ENCODE data around the gene PSMD14.

The PSMD14 gene

DNA sequence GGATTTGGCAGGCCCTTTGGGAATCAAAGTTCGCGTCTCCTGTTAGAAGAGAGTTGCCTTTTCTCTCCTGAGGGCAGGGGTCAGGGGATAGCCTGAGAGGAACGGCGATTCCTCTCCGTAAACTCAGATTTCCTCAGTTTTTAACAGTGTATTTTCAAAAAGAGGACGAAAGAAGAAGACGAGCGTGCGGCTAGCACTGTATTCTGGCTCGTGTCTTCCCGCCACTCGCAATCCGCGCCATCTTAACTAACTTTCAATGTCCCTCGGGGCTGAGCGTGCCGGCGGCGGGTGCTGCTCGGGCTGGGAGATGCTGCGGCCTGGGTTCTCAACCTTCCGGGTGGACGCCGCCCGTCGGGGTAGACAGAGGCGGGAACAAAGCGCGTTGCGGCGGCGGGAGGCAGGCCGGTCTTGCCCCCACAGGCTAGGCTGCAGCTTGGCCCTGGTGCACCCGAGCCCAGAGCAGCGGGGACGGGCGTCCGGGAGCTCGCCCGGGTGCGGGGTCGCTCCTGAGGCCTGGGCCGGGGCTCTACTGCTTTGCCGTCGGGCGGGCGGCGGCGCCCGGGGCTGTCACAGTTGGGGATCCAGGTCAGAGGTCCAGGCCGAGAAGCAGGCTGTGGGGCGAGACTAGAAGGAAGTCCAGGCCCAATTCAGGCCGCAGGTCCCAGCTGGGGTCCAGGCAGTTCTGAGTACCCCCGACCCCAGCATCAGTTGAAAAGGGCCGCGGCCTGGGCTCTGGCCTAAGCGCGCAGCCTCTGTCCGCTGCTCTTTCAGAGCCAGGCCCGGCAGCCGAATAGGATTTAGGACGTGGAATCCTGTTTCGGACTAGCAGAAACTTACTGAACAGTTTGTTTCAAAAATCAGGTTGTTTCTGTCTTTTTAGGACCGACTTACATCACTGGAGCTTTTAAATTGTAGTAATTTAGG lies 119.7 kb downstream of the PSMD14 start:
- Histone ChIP-seq H4K8ac (ENCODE audit: low read depth, low read length) (no peak overlapping the region), H3K27me3 (ENCODE audit: insufficient read depth, low read length, poor library complexity) (peaks cover 41% of the 10 kb centered on the region), H3K4me3 (ENCODE audit: low read length) (no peak overlapping the region), H3K4me1 (ENCODE audit: control insufficient read depth, low read depth, low read length) (no peaks in the 10 kb centered on the region), H3K36me3 (ENCODE audit: control insufficient read depth, insufficient read depth, low read length) (no peaks in the 10 kb centered on the region), H2BK120ac (ENCODE audit: low read depth, low read length) (no peak overlapping the region), H2BK15ac (replicated peaks; ENCODE audit: low read depth) (no peak overlapping the region), H3K56ac (ENCODE audit: low read length) (peak overlapping the region; percentile 79), H3K27ac (ENCODE audit: low read depth, low read length) (no peak overlapping the region), H3K4me2 (ENCODE audit: low read length) (peak overlapping the region; percentile 0), H3K79me2 (ENCODE audit: control insufficient read depth, insufficient read depth, low read length) (no peaks in the 10 kb centered on the region), H4K5ac (ENCODE audit: low read length) (no peak overlapping the region), H3K18ac (ENCODE audit: low read length) (no peak overlapping the region), H3K79me1 (ENCODE audit: low read length) (no peaks in the 10 kb centered on the region), H3K4ac (ENCODE audit: low read depth, low read length) (no peak overlapping the region), H2BK5ac (ENCODE audit: low read length) (no peak overlapping the region), H3K23ac (ENCODE audit: low read length) (no peak overlapping the region), H3K9ac (ENCODE audit: low read length) (peak overlapping the region; percentile 1), H2AK5ac (ENCODE audit: low read length) (no peak overlapping the region)
- DNase-seq, result peak; percentile 25
- WGBS (ENCODE audit: extremely low coverage, insufficient coverage, low lambda C conversion rate), result no CpG with 5 or more reads among the region's 64 CpGs

DNA sequence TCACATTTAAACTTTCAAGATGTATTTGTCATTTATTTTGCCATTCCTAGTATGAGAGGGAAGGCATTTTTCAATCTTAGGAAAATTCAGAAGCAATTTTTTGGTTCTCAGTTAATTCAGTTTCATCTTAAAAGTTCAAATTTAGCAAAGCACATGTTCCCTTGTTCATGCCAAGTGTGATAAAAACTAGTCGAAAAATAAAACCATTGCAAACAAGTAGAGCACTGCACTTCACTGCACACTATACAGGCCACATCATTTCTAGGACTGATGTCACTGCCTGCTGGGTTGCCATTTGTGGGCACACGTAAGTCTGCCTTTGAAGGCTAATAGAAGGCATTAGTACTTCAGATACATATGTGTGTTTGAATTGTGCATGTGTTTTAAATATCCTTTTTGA lies 122.2 kb downstream of the PSMD14 start:
- no peaks in the 10 kb centered on the region for H3K36me3 ChIP-seq (ENCODE audit: control insufficient read depth, insufficient read depth, low read length)
- H3K27me3 ChIP-seq (ENCODE audit: insufficient read depth, low read length, poor library complexity), result peaks cover 30% of the 10 kb centered on the region
- H3K27ac ChIP-seq (ENCODE audit: low read depth, low read length), result no peak overlapping the region
- H2BK120ac ChIP-seq (ENCODE audit: low read depth, low read length), result no peak overlapping the region
- no peaks in the 10 kb centered on the region for H3K79me2 ChIP-seq (ENCODE audit: control insufficient read depth, insufficient read depth, low read length)
- no peak overlapping the region for H3K9ac ChIP-seq (ENCODE audit: low read length)
- H3K79me1 ChIP-seq (ENCODE audit: low read length), result no peaks in the 10 kb centered on the region
- no peak overlapping the region for H2BK5ac ChIP-seq (ENCODE audit: low read length)
- no peak overlapping the region for H3K4me2 ChIP-seq (ENCODE audit: low read length)
- no peak for DNase-seq
- WGBS (ENCODE audit: extremely low coverage, insufficient coverage, low lambda C conversion rate), result no CpG with 5 or more reads among the region's 2 CpGs
- no peak overlapping the region for H2AK5ac ChIP-seq (ENCODE audit: low read length)
- no peaks in the 10 kb centered on the region for H3K4me1 ChIP-seq (ENCODE audit: control insufficient read depth, low read depth, low read length)
- H3K18ac ChIP-seq (ENCODE audit: low read length), result no peak overlapping the region
- no peak overlapping the region for H4K8ac ChIP-seq (ENCODE audit: low read depth, low read length)
- H3K23ac ChIP-seq (ENCODE audit: low read length), result no peak overlapping the region
- no peak overlapping the region for H4K5ac ChIP-seq (ENCODE audit: low read length)
- no peak overlapping the region for H3K4me3 ChIP-seq (ENCODE audit: low read length)
- H3K56ac ChIP-seq (ENCODE audit: low read length), result no peak overlapping the region
- H3K4ac ChIP-seq (ENCODE audit: low read depth, low read length), result no peak overlapping the region
- H2BK15ac ChIP-seq (replicated peaks; ENCODE audit: low read depth), result no peak overlapping the region

DNA sequence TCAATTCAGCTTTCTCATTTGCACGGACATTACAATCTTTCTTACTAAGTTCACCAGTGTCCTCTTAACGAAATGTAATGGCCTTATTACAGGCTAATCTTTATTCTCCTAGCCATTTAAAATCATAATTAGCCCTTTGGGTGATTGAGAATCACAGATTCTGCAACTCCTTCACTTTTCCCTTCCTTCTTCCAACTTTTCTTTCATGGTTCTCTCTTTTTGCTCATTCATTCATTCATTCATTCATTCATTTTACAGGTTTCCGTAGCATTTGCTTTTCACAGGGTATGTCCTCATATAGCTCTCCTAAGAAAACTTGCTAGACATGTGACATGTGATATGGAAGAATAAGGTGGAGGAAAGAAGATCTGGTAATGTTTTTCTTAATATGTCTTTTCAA lies 123.9 kb downstream of the PSMD14 start:
- no peak for DNase-seq

DNA sequence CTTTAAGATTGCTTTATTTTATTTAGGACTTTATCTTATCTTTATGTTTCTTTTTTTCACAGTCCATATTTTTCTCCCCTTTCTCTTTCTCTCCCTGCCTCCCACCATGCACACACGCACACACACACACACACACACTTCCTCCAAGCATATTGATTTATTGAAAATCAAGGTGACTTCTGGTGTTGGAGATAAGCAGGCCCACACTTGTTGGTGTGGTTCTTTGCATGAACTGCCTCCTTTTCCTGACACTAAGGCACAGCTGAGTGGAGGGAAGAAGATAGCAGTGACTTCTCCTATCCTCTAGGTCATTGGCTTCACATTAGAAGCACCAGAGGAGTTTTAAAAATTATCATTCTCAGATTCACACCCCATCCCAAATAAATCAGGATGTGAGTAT lies 125.9 kb downstream of the PSMD14 start:
- Histone ChIP-seq H3K4me2 (ENCODE audit: low read length) (no peak overlapping the region), H4K8ac (ENCODE audit: low read depth, low read length) (no peak overlapping the region), H2AK5ac (ENCODE audit: low read length) (no peak overlapping the region), H3K4me1 (ENCODE audit: control insufficient read depth, low read depth, low read length) (no peaks in the 10 kb centered on the region), H3K4ac (ENCODE audit: low read depth, low read length) (no peak overlapping the region), H2BK120ac (ENCODE audit: low read depth, low read length) (no peak overlapping the region), H3K27ac (ENCODE audit: low read depth, low read length) (no peak overlapping the region), H3K56ac (ENCODE audit: low read length) (no peak overlapping the region), H3K27me3 (ENCODE audit: insufficient read depth, low read length, poor library complexity) (peaks cover 4% of the 10 kb centered on the region), H2BK5ac (ENCODE audit: low read length) (no peak overlapping the region), H2BK15ac (replicated peaks; ENCODE audit: low read depth) (no peak overlapping the region), H3K23ac (ENCODE audit: low read length) (no peak overlapping the region), H3K79me1 (ENCODE audit: low read length) (no peaks in the 10 kb centered on the region), H3K9ac (ENCODE audit: low read length) (no peak overlapping the region), H3K36me3 (ENCODE audit: control insufficient read depth, insufficient read depth, low read length) (no peaks in the 10 kb centered on the region), H4K5ac (ENCODE audit: low read length) (no peak overlapping the region), H3K4me3 (ENCODE audit: low read length) (no peak overlapping the region), H3K18ac (ENCODE audit: low read length) (no peak overlapping the region), H3K79me2 (ENCODE audit: control insufficient read depth, insufficient read depth, low read length) (no peaks in the 10 kb centered on the region)
- no CpG with 5 or more reads among the region's 1 CpG for WGBS (ENCODE audit: extremely low coverage, insufficient coverage, low lambda C conversion rate)
- no peak for DNase-seq

More for the DNA sequence above, 123.9 kb downstream of the PSMD14 start:
- Histone ChIP-seq H4K5ac (ENCODE audit: low read length) (no peak overlapping the region), H3K4ac (ENCODE audit: low read depth, low read length) (no peak overlapping the region), H3K27ac (ENCODE audit: low read depth, low read length) (no peak overlapping the region), H3K79me1 (ENCODE audit: low read length) (no peaks in the 10 kb centered on the region), H3K56ac (ENCODE audit: low read length) (no peak overlapping the region), H3K4me3 (ENCODE audit: low read length) (no peak overlapping the region), H3K27me3 (ENCODE audit: insufficient read depth, low read length, poor library complexity) (peaks cover 20% of the 10 kb centered on the region), H3K18ac (ENCODE audit: low read length) (no peak overlapping the region), H3K4me2 (ENCODE audit: low read length) (no peak overlapping the region), H2AK5ac (ENCODE audit: low read length) (no peak overlapping the region), H3K9ac (ENCODE audit: low read length) (no peak overlapping the region), H2BK15ac (replicated peaks; ENCODE audit: low read depth) (no peak overlapping the region), H3K23ac (ENCODE audit: low read length) (no peak overlapping the region), H4K8ac (ENCODE audit: low read depth, low read length) (no peak overlapping the region), H3K79me2 (ENCODE audit: control insufficient read depth, insufficient read depth, low read length) (no peaks in the 10 kb centered on the region), H2BK5ac (ENCODE audit: low read length) (no peak overlapping the region), H2BK120ac (ENCODE audit: low read depth, low read length) (no peak overlapping the region), H3K36me3 (ENCODE audit: control insufficient read depth, insufficient read depth, low read length) (no peaks in the 10 kb centered on the region), H3K4me1 (ENCODE audit: control insufficient read depth, low read depth, low read length) (no peaks in the 10 kb centered on the region)
- no CpG with 5 or more reads among the region's 3 CpGs for whole genome bisulfite sequencing (ENCODE audit: extremely low coverage, insufficient coverage, low lambda C conversion rate)

DNA sequence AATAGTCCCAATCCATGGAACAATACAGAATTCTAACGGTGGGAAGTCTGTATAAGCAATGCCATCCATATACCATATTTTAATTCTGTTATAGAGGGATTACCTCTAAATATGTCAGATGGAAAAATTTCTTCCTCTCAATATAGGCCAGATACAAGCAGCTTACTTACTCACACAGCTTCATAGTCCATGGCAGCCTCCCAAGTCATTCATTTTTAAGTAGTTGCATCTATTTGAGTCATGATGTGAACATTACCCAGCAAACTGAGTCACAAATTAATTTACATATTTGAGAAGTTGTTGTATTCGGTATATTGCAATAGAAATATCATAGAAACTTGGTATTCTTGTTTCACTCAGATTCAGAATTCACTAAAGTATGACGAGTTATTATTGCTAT lies 128.2 kb downstream of the PSMD14 start:
- Histone ChIP-seq H2BK120ac (ENCODE audit: low read depth, low read length) (no peak overlapping the region), H3K18ac (ENCODE audit: low read length) (no peak overlapping the region), H2BK5ac (ENCODE audit: low read length) (no peak overlapping the region), H3K23ac (ENCODE audit: low read length) (no peak overlapping the region), H3K27ac (ENCODE audit: low read depth, low read length) (no peak overlapping the region), H3K4ac (ENCODE audit: low read depth, low read length) (no peak overlapping the region), H3K4me2 (ENCODE audit: low read length) (no peak overlapping the region), H4K8ac (ENCODE audit: low read depth, low read length) (no peak overlapping the region), H3K4me3 (ENCODE audit: low read length) (no peak overlapping the region), H3K27me3 (ENCODE audit: insufficient read depth, low read length, poor library complexity) (no peaks in the 10 kb centered on the region), H2AK5ac (ENCODE audit: low read length) (no peak overlapping the region), H3K9ac (ENCODE audit: low read length) (no peak overlapping the region), H3K36me3 (ENCODE audit: control insufficient read depth, insufficient read depth, low read length) (no peaks in the 10 kb centered on the region), H2BK15ac (replicated peaks; ENCODE audit: low read depth) (no peak overlapping the region), H4K5ac (ENCODE audit: low read length) (no peak overlapping the region), H3K79me2 (ENCODE audit: control insufficient read depth, insufficient read depth, low read length) (no peaks in the 10 kb centered on the region), H3K79me1 (ENCODE audit: low read length) (no peaks in the 10 kb centered on the region), H3K56ac (ENCODE audit: low read length) (no peak overlapping the region), H3K4me1 (ENCODE audit: control insufficient read depth, low read depth, low read length) (no peaks in the 10 kb centered on the region)
- WGBS (ENCODE audit: extremely low coverage, insufficient coverage, low lambda C conversion rate), result no CpG with 5 or more reads among the region's 3 CpGs
- DNase-seq, result no peak

DNA sequence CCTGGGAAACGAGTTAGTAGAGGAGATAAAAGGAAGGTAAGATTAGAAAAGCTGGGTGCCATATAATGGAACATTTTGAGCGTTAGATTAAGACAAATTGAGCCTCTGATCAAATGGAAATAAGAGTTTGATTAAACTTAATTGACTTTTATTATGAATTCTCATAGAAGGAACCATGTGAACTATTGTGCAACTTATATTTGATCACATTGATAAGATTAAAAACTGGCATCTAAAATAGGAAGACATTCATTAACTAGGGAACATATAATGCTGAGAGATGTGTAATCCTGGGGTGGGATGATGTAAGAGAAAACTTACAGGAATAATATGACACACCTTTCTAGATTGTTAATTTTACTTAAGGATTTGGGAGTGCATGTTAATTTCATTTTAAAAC lies 130.4 kb downstream of the PSMD14 start:
- Histone ChIP-seq H3K79me1 (ENCODE audit: low read length) (no peaks in the 10 kb centered on the region), H2BK5ac (ENCODE audit: low read length) (no peak overlapping the region), H3K23ac (ENCODE audit: low read length) (no peak overlapping the region), H3K9ac (ENCODE audit: low read length) (no peak overlapping the region), H2BK120ac (ENCODE audit: low read depth, low read length) (no peak overlapping the region), H3K56ac (ENCODE audit: low read length) (no peak overlapping the region), H3K4me1 (ENCODE audit: control insufficient read depth, low read depth, low read length) (no peaks in the 10 kb centered on the region), H3K4ac (ENCODE audit: low read depth, low read length) (no peak overlapping the region), H3K36me3 (ENCODE audit: control insufficient read depth, insufficient read depth, low read length) (no peaks in the 10 kb centered on the region), H4K8ac (ENCODE audit: low read depth, low read length) (no peak overlapping the region), H3K4me3 (ENCODE audit: low read length) (no peak overlapping the region), H3K18ac (ENCODE audit: low read length) (no peak overlapping the region), H3K27me3 (ENCODE audit: insufficient read depth, low read length, poor library complexity) (no peaks in the 10 kb centered on the region), H3K79me2 (ENCODE audit: control insufficient read depth, insufficient read depth, low read length) (no peaks in the 10 kb centered on the region), H4K5ac (ENCODE audit: low read length) (no peak overlapping the region), H3K4me2 (ENCODE audit: low read length) (no peak overlapping the region), H2BK15ac (replicated peaks; ENCODE audit: low read depth) (no peak overlapping the region), H2AK5ac (ENCODE audit: low read length) (no peak overlapping the region), H3K27ac (ENCODE audit: low read depth, low read length) (no peak overlapping the region)
- DNase-seq, result no peak
- WGBS (ENCODE audit: extremely low coverage, insufficient coverage, low lambda C conversion rate), result no CpG with 5 or more reads among the region's 2 CpGs
